Central memory CD8-positive, alpha-beta T cell (primary cell): ENCODE results near the gene CLIC3.
A peak's percentile ranks its signal among the peaks of the same experiment; 100 is the strongest.

Experiments
- ATAC-seq: fragments of 150-1000 bp; cut with Tn5 transposase; replicated peaks from 2 replicates; pipeline ENCODE4 v1.10.0; 2022; ENCODE audit warnings: mild to moderate bottlenecking, moderate FRiP score, moderate number of reproducible peaks; ENCODE audit not compliant: poor library complexity, severe bottlenecking; ENCODE audit errors: extremely low read depth
- DNase-seq, 2 donors: peaks; one replicate each; pipeline ENCODE4 v3.0.0; 2021; ENCODE audit warnings: low spot score in 2 of 2
- H3K27ac Mint-ChIP-seq: one replicate; pipeline ENCODE4 v1.8.0; 2022; ENCODE audit warnings: low read depth, mild to moderate bottlenecking, moderate library complexity, mixed read lengths
- H3K27me3 Mint-ChIP-seq: one replicate; pipeline ENCODE4 v1.8.0; 2022; ENCODE audit warnings: mixed read lengths
- H3K36me3 Mint-ChIP-seq: one replicate; pipeline ENCODE4 v1.8.0; 2022; ENCODE audit warnings: mild to moderate bottlenecking, moderate library complexity, mixed read lengths; ENCODE audit not compliant: insufficient read depth
- H3K4me1 Mint-ChIP-seq: one replicate; pipeline ENCODE4 v1.8.0; 2022; ENCODE audit warnings: mixed read lengths
- H3K4me3 Mint-ChIP-seq: one replicate; pipeline ENCODE4 v1.8.0; 2022; ENCODE audit warnings: mild to moderate bottlenecking, moderate library complexity, mixed read lengths
- H3K9me3 Mint-ChIP-seq: one replicate; pipeline ENCODE4 v1.8.0; 2022; ENCODE audit warnings: mixed read lengths

Gene CLIC3

DNA sequence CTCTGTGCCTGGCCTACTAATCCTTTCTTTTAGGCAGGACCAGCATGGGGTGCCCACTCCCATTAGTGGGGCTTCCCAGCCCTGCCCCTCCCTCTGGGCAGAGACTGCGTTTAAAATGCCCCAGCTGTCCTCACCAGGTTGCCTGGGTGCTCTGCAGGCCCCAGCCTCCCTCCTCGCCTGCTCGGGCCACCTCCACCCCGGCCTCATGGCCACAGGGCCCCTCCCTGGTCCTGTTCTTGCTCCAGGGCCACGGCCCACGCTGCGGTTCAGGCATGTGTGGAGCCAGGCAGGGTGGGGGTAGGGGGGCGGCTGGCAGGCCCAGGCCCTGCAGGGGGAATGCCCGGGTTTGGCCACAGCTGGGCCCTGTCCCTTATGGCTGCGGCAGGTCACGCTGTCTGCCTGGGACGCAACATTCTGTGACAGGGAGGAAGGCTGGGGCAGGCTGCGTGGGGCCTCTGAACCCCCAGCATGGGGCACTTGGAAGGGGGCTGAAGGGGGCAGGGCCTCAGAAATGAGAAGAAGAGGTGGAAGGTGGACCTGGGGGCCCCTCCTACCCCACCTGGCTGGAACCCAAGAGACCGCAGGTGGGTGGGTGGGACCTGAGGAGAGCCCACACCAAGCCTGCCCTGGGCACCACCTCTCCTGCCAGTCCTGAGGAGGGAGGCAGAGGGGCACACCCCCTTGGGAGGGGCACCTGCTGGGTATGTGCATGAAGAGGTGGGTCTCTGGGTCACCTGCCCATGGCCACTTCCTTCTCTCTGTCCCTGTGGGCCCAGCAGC lies 44.6 kb downstream of the CLIC3 start, which contains the start of gene LCN12:
Gene LCN12, plus strand, starts transcription at position 733 of the 780 bp plus-strand sequence. CDS start 55 bp downstream, outside the sequence.
- H3K27ac Mint-ChIP-seq = peak within 1 kb of the TSS; percentile 46
- no peak within 1 kb of the TSS for H3K4me3 Mint-ChIP-seq
- peaks cover 6% of the 10 kb centered on the region for H3K36me3 Mint-ChIP-seq
- H3K27me3 Mint-ChIP-seq = no peaks in the 10 kb centered on the region
- H3K9me3 Mint-ChIP-seq = no peaks in the 10 kb centered on the region
- H3K4me1 Mint-ChIP-seq = peaks cover 13% of the 10 kb centered on the region
- ATAC-seq (no peak), DNase-seq (no peak)

DNA sequence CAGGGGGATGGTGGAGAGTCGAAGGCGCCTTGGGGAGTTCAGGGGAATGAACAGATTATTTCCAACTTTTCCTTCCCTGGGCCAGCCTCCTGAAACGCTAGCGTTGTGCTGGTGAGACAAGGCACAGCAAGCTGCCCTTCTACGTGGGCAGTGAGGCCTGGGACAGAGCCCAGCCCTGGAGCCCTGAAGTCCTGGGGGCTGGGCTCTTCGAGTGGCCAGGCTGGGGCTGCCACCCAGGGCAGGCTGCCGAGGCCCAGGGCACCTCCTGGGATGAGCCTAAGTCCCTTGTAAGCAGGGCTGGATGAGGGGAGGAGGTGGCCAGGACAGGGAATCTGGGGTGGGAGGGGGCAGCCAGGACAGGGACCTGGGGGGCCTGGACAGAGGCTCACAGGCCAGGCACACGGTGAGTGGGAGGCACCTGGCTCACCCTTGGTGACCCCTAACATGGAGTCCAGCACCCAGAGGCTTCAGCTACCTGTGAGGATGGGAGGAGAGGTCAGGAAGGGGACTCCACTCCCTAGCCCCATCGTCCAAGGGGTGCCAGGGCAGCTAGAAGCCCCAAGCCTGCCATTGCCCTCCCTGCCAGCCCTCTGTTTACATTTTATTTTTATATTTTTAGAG lies 45.6 kb downstream of the CLIC3 start:
- H3K4me1 Mint-ChIP-seq = peaks cover 13% of the 10 kb centered on the region
- H3K27me3 Mint-ChIP-seq = no peaks in the 10 kb centered on the region
- H3K9me3 Mint-ChIP-seq = no peaks in the 10 kb centered on the region
- H3K4me3 Mint-ChIP-seq = peak overlapping the region; percentile 83
- H3K27ac Mint-ChIP-seq = no peak overlapping the region
- ATAC-seq = no peak
- no peak for DNase-seq
- H3K36me3 Mint-ChIP-seq = peaks cover 6% of the 10 kb centered on the region

DNA sequence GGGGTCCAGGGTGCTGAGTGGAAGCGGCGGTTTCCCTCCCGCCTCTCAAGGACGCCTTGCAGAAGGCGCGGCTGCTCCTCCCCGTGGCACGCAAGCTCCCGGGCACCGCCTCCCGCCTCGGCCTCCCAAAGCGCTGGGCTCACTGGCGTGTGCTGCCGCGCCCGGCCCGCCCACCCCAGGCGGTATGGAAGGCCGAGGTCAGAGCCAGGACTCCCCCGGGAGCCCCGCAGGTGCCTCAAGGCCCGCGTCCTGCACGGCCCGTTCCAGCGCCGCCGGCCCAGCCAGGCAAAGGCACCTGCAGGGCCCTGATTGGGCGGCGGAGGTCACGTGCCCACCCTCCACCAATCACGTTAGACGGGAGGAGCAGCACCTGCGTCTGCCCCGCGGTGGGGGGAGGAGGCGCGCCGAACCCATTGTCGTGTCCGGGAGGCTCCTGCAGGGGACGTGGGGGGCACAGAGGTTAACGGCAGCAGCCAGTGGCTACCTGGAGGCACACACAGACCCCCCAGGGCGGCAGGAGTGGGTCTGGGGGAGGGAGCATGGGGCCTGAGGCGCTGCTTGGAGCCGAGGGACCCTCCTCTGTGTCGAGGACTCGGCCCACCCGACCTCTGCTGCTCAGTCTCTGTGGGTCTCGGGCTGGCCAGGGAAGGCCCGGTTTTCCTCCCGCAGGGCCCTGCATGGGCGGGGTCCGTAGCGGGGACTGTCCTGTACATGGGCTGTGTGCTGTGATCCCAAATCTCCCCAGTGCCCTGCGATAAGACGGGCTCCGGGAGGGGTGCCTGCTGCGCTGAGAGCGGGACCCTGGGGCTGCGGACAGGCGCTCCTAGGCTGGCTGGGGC lies 46.3 kb downstream of the CLIC3 start:
- no peaks in the 10 kb centered on the region for H3K9me3 Mint-ChIP-seq
- ATAC-seq = peak; percentile 97

DNA sequence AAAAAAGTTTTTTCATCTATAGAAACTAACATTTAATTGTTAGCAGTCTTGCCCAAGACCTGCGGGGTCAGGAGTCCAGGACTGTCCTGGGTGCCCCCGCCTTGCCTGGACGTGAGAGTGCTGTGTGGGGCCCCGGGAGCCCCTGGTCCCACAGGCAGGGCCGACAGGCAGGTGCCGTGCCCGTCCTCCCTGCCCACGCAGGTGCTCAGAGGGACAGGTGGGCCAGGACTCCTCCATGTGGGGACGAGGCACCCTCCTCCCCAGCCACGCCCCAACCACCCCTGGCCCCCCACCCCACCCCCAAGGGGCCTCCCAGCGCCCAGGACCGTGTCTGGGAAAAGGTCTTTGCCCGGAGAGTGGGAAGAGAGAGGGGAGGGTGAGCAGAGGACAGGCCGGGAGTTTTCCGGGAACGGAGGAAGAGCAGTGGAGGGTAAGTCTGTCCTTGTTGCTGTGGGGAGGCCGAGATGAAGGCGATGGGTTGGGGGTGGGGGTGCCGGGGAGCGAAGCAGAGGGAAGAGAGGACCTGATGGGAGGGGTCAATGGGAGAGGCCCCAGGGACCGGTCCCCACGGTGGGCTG lies 47.0 kb downstream of the CLIC3 start:
- H3K9me3 Mint-ChIP-seq = no peaks in the 10 kb centered on the region
- DNase-seq (no peak), ATAC-seq (no peak)
- H3K4me3 Mint-ChIP-seq = peak overlapping the region; percentile 83
- peaks cover 14% of the 10 kb centered on the region for H3K4me1 Mint-ChIP-seq
- no peaks in the 10 kb centered on the region for H3K27me3 Mint-ChIP-seq
- H3K27ac Mint-ChIP-seq = peak overlapping the region; percentile 78
- H3K36me3 Mint-ChIP-seq = peaks cover 18% of the 10 kb centered on the region

More for the DNA sequence above, 46.3 kb downstream of the CLIC3 start:
- peak overlapping the region; percentile 78 for H3K27ac Mint-ChIP-seq
- peak overlapping the region; percentile 83 for H3K4me3 Mint-ChIP-seq
- H3K36me3 Mint-ChIP-seq = peaks cover 13% of the 10 kb centered on the region
- H3K27me3 Mint-ChIP-seq = no peaks in the 10 kb centered on the region
- H3K4me1 Mint-ChIP-seq = peaks cover 14% of the 10 kb centered on the region
- DNase-seq = peak; percentile 95 to 97

DNA sequence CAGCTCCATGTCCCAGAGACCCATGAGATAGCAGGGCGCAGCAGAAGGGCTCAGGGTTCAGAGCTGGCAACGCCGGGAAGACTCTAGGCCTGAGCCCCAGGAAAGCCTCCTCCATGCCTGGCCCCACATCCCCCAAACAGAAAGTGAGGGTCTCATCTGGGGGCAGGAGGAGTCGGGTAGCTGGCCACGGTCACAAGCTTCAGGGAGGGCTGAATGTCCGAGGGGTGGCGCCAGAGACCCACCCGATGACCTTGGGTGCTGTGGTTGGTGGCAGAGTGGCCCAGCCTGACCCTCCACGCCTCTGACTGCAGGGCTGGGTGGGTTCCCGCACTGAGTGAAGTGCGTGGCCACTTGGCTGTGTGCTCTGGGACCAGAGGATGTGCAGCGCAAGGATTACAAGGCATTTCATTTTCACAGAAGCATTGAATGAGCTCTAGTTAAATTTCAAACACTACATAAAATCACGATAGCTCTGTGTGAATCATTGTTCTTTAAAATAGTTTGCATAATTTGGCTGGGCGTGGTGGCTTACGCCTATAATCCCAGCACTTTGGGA lies 48.3 kb downstream of the CLIC3 start:
- Mint-ChIP-seq H3K4me1 (peaks cover 14% of the 10 kb centered on the region), H3K4me3 (peak overlapping the region; percentile 83), H3K27ac (no peak overlapping the region), H3K27me3 (no peaks in the 10 kb centered on the region), H3K36me3 (peaks cover 25% of the 10 kb centered on the region), H3K9me3 (no peaks in the 10 kb centered on the region)
- DNase-seq (no peak), ATAC-seq (no peak)

DNA sequence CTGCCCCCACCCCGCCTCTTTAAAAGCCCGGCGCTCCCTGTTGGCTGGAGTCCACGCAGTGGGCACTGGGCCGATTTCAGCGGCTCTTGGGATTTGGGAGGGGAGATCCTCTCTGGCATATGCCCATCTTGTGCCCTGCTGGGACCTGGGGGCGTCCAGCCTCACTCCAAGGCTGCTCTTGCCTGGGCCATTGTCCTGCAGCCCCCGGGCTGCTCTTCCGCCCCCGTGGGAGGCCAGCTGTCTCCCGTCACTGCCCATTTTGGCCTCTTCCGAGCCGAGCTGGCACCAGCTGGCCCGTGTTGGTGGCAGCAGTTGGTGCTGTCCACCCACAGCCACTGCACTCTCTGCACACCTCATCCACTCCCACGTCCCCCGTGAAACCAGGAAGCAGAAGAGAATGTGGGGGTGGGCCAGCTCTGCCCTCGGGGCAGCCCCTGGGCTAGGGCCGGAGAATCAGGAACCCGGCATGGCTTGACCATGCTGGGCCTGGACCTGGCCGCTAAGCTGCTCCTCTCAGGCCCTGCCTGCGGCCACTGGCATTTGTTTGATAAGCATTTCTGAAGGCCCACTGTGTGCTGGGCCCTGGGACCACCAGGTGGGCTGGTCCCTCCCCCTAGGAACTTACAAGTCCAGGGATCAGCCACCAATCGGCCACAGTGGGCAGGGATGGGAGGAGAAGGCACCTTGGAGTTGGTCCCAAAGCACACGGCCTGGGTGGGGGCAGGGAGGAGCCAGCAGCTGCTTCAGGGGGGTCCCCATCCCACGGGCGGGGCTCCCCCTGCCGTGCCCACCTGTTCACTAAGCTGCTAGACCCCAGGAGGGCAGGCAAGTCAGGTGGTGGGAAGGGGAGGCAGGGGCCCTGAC lies 49.1 kb downstream of the CLIC3 start:
- no peak for ATAC-seq
- no peaks in the 10 kb centered on the region for H3K27me3 Mint-ChIP-seq

DNA sequence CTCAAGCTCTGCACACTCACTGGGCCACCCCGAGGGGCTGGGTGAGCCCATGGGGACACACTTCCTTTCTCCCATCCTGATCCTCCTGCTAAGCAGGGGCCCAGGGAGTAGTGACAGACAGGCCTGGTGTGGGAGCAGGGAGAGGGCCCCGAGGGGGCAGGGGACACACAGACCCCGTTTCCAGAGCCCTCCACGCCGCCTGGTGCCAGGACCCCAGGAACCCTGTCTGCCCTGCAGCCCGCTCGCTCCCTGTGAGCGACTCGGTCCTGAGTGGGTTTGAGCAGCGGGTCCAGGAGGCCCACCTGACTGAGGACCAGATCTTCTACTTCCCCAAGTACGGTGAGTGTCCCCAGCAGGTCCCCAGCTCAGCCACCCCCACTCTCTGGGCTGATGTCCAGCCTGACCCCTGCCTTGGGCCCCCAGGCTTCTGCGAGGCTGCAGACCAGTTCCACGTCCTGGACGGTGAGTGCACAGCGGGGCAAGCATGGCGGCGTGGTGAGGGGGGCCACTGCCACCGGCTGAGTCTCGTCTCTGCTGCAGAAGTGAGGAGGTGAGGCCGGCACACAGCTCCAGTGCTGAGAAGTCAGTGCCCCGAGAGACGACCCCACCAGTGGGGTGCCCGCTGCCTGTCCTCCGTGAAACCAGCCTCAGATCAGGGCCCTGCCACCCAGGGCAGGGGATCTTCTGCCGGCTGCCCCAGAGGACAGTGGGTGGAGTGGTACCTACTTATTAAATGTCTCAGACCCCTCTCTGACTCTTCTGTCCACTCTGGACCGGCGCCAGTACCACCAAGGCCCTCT lies 49.9 kb downstream of the CLIC3 start:
- Mint-ChIP-seq H3K27ac (no peak overlapping the region), H3K9me3 (no peaks in the 10 kb centered on the region), H3K4me3 (no peak overlapping the region), H3K4me1 (peaks cover 14% of the 10 kb centered on the region), H3K27me3 (no peaks in the 10 kb centered on the region), H3K36me3 (peaks cover 31% of the 10 kb centered on the region)
- DNase-seq (no peak), ATAC-seq (no peak)

More for the DNA sequence above, 49.1 kb downstream of the CLIC3 start:
- Mint-ChIP-seq H3K36me3 (peaks cover 28% of the 10 kb centered on the region), H3K4me1 (peaks cover 14% of the 10 kb centered on the region), H3K27ac (no peak overlapping the region), H3K9me3 (no peaks in the 10 kb centered on the region), H3K4me3 (peak overlapping the region; percentile 18)
- no peak for DNase-seq

DNA sequence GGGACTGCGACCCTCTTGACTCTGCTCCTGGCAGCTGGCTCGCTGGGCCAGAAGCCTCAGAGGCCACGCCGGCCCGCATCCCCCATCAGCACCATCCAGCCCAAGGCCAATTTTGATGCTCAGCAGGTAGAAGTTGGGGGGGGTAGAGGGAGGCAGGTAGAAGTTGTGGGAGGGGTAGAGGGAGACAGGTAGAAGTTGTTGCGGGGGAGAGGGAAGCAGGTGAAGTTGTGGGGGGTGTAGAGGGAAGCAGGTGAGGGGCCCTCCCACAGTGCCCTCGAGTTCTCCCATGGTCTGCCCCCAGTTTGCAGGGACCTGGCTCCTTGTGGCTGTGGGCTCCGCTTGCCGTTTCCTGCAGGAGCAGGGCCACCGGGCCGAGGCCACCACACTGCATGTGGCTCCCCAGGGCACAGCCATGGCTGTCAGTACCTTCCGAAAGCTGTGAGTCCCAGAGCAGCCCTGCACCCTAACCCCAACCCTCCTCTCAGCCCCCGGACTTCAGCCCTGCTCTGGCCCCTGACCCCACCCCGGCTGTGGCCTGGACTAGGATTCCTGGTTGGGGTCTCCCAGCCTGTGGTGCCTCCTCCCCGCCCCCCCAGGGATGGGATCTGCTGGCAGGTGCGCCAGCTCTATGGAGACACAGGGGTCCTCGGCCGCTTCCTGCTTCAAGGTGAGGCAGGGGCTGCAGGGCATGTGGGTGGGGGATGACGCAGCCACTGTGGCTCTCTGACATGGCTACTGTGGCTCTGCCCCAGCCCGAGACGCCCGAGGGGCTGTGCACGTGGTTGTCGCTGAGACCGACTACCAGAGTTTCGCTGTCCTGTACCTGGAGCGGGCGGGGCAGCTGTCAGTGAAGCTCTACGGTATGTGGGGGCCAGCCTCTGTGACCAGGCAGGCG lies 50.8 kb downstream of the CLIC3 start:
- no peak for DNase-seq
- no peaks in the 10 kb centered on the region for H3K27me3 Mint-ChIP-seq
- ATAC-seq = no peak
- peaks cover 36% of the 10 kb centered on the region for H3K36me3 Mint-ChIP-seq
- peak overlapping the region; percentile 89 for H3K27ac Mint-ChIP-seq
- peaks cover 14% of the 10 kb centered on the region for H3K4me1 Mint-ChIP-seq
- peak overlapping the region; percentile 80 for H3K4me3 Mint-ChIP-seq
- H3K9me3 Mint-ChIP-seq = no peaks in the 10 kb centered on the region
